HepG2 (cell line): ENCODE data around the gene GRIN3B. TPM values are rescaled to one million over a fixed set of nuclear protein-coding genes. Genes with fewer than 3 reads are reported as not detected.
A peak's percentile ranks its signal among the peaks of the same experiment; 100 is the strongest.
"Not testable (repeated sequence)": the region's sequence is repeated elsewhere in the genome, so short reads cannot be mapped to it uniquely, and the experiment has no call there.

Experiments used
- ATAC-seq: fragments of 200-7000 bp; cut with Tn5 transposase; 3 replicates; pipeline ENCODE4 v1.9.1; 2020; ENCODE audit warnings: mild to moderate bottlenecking, moderate library complexity
- BruUV-seq: library from RNA; stranded (reverse); fragments of 400-500 nt; replicated peaks from 2 replicates; lab custom pipeline; 2021; lab: Mats Ljungman, UMichigan
- CTCF ChIA-PET: fragments of 300-600 bp; formaldehyde crosslinking; extraction: SDS; loops from one replicate; lab custom pipeline; 2021; ENCODE audit warnings: low total read pairs, inconsistent platforms, low intra/inter-chr PET ratio; lab: Yijun Ruan, JAX
- POLR2A ChIA-PET: fragments of 350-600 bp; sonication (Branson Sonifier 250); formaldehyde crosslinking; loops from one replicate; lab custom pipeline; 2020; ENCODE audit warnings: antibody characterized with exemption, inconsistent platforms; lab: Yijun Ruan, JAX
- DNase-seq: peaks from one replicate; pipeline ENCODE4 v3.0.0-alpha.2; 2015; ENCODE audit warnings: low spot score
- FAIRE-seq: peaks from 3 replicates; lab custom pipeline; 2011; peaks lifted over from hg19 to GRCh38; lab: Jason Lieb, UNC
- H2AFZ ChIP-seq: one replicate; pipeline ENCODE4 v1.6.1; 2011; ENCODE audit warnings: low read length, inconsistent platforms
- H3K27ac ChIP-seq: fragments of 300-600 bp; 3 replicates; pipeline ENCODE4 v1.8.0; 2011; ENCODE audit warnings: mixed run types, mild to moderate bottlenecking, mixed read lengths, low read length, inconsistent platforms; ENCODE audit not compliant: insufficient read depth; ENCODE audit errors: extremely low read length
- H3K27me3 ChIP-seq, 2 experiments: fragments of 200-600 bp in 1 of 2; 2 replicates in 1 of 2; 3 replicates in 1 of 2; pipeline versions ENCODE4 v1.6.0 to v1.8.0; 2011; ENCODE audit warnings: low read length in 2 of 2, mild to moderate bottlenecking in 2 of 2, moderate library complexity in 2 of 2, inconsistent platforms in 1 of 2; ENCODE audit not compliant: insufficient read depth in 2 of 2, control insufficient read depth in 1 of 2
- H3K36me3 ChIP-seq, 2 experiments: fragments of 200-600 bp in 1 of 2; replicated peaks in 1 of 2; 2 replicates in 1 of 2; 3 replicates in 1 of 2; pipeline versions ENCODE4 v1.5.1 to v1.8.0; 2011; ENCODE audit warnings: low read length in 2 of 2, inconsistent platforms in 1 of 2; ENCODE audit not compliant: insufficient read depth in 2 of 2, control insufficient read depth in 1 of 2
- H3K4me1 ChIP-seq: 2 replicates; pipeline ENCODE4 v1.5.1; 2012; ENCODE audit warnings: low read length, inconsistent platforms; ENCODE audit not compliant: insufficient read depth
- H3K4me2 ChIP-seq: 2 replicates; pipeline ENCODE4 v1.6.0; 2011; ENCODE audit warnings: low read depth, low read length, inconsistent platforms
- H3K4me3 ChIP-seq, 3 experiments: fragments of 200-600 bp in 1 of 3; sonication (generic), shearing (Covaris generic) in 1 of 3; replicated peaks in 1 of 3; 2 replicates each; pipeline ENCODE4 v1.5.1; 2011 to 2016; ENCODE audit warnings: low read length in 3 of 3, inconsistent platforms in 2 of 3, low read depth in 2 of 3, mild to moderate bottlenecking in 2 of 3, control low read depth in 1 of 3, mixed read lengths in 1 of 3; ENCODE audit not compliant: insufficient read depth in 1 of 3
- H3K79me2 ChIP-seq: one replicate; pipeline ENCODE4 v1.6.1; 2011; ENCODE audit warnings: low read length, inconsistent platforms; ENCODE audit not compliant: insufficient read depth
- H3K9ac ChIP-seq: 2 replicates; pipeline ENCODE4 v1.6.0; 2011; ENCODE audit warnings: mild to moderate bottlenecking, low read depth, low read length, inconsistent platforms; ENCODE audit not compliant: insufficient read depth
- H3K9me3 ChIP-seq: 2 replicates; pipeline ENCODE4 v1.5.1; 2012; ENCODE audit warnings: mild to moderate bottlenecking, low read length
- H4K20me1 ChIP-seq: 2 replicates; pipeline ENCODE4 v1.6.0; 2011; ENCODE audit warnings: inconsistent platforms, mild to moderate bottlenecking, low read length, moderate library complexity; ENCODE audit not compliant: insufficient read depth
- AGO2 ChIP-seq: fragments of 200-400 bp; formaldehyde crosslinking; optimal IDR thresholded peaks from 2 replicates; pipeline ENCODE3; 2017; ENCODE audit warnings: mild to moderate bottlenecking, low read depth, low read length, moderate library complexity
- ASH2L ChIP-seq: fragments of 300-600, 200-600 bp; sonication (generic); IDR thresholded peaks from 2 replicates; pipeline ENCODE4 v1.7.0; 2017; ENCODE audit warnings: low read depth, mild to moderate bottlenecking, moderate library complexity, mixed read lengths, low read length; ENCODE audit not compliant: insufficient read length
- BORCS8-MEF2B ChIP-seq: sonication (generic); formaldehyde crosslinking; IDR thresholded peaks from 2 replicates; pipeline ENCODE4 v1.8.0; 2022; ENCODE audit warnings: mild to moderate bottlenecking, missing genetic modification reagents
- CEBPB ChIP-seq: IDR thresholded peaks from 2 replicates; pipeline ENCODE4 v1.6.1; 2011; ENCODE audit warnings: low read depth, low read length, improper control_type of control experiment, borderline replicate concordance
- CEBPG ChIP-seq: IDR thresholded peaks from 2 replicates; pipeline ENCODE4 v1.6.1; 2016
- TEAD3 ChIP-seq: optimal IDR thresholded peaks from 2 replicates; pipeline ENCODE3; 2016; ENCODE audit warnings: borderline replicate concordance
- ZBTB38 ChIP-seq: sonication (generic); formaldehyde crosslinking; IDR thresholded peaks from 2 replicates; pipeline ENCODE4 v1.5.1; 2020; ENCODE audit warnings: mild to moderate bottlenecking, missing genetic modification reagents
- ZBTB4 ChIP-seq: sonication (generic); formaldehyde crosslinking; IDR thresholded peaks from 2 replicates; pipeline ENCODE4 v1.4.0; 2020; ENCODE audit warnings: missing genetic modification reagents, mild to moderate bottlenecking, borderline replicate concordance
- ZFP90 ChIP-seq: sonication (generic); formaldehyde crosslinking; IDR thresholded peaks from 2 replicates; pipeline ENCODE4 v1.8.0; 2022; ENCODE audit warnings: missing genetic modification reagents, mild to moderate bottlenecking, inconsistent platforms, borderline replicate concordance
- ZNF225 ChIP-seq: sonication (generic); formaldehyde crosslinking; IDR thresholded peaks from 2 replicates; pipeline ENCODE4 v1.4.0; 2020; ENCODE audit warnings: mild to moderate bottlenecking, missing genetic modification reagents
- ZNF446 ChIP-seq: sonication (generic); formaldehyde crosslinking; IDR thresholded peaks from 2 replicates; pipeline ENCODE4 v1.5.0; 2020; ENCODE audit warnings: mild to moderate bottlenecking, missing genetic modification reagents
- ZNF878 ChIP-seq: sonication (generic); formaldehyde crosslinking; IDR thresholded peaks from 2 replicates; pipeline ENCODE4 v1.8.1; 2023; ENCODE audit warnings: mild to moderate bottlenecking, missing genetic modification reagents, moderate library complexity
- WGBS: methylation state at CpG from one replicate; pipeline ENCODE4 v1.1.6; 2017; ENCODE audit warnings: low lambda C conversion rate; 5-methylcytosine and 5-hydroxymethylcytosine counted together
- in situ Hi-C: cut with HindIII; loops from 2 replicates; pipeline ENCODE4 v1.10.0; 2017; ENCODE audit warnings: low pct_unique_long_range_greater_than_20kb; ENCODE audit not compliant: extremely low pct_ligation_motif_present
- intact Hi-C: fragments of 100-400 bp; cut with micrococcal nuclease; formaldehyde crosslinking; loops from one replicate; pipeline ENCODE4 v1.10.0; 2022; ENCODE audit not compliant: unreplicated experiment
- polyA plus RNA-seq, 8 experiments: library from polyadenylated mRNA; depleted of rRNA in 3 of 8; stranded (reverse) in 7 of 8; unstranded in 1 of 8; fragments of >200 nt; fragmentation: Illumina TruSeq in 4 of 8; extraction: Trizol in 4 of 8; gene quantifications; 2 replicates each; pipeline versions ENCODE4 v1.2.1 to v1.2.3, GENCODE V29; 2011 to 2016; ENCODE audit warnings: low read depth in 4 of 8, missing spikeins in 1 of 8, mixed read lengths in 1 of 8; ENCODE audit not compliant: insufficient read depth in 1 of 8
- total RNA-seq, 5 experiments: library from RNA; depleted of rRNA; stranded (reverse); fragments of >200 nt; fragmentation: Illumina TruSeq; extraction: Trizol; gene quantifications; 2 replicates each; pipeline ENCODE4 v1.2.3, GENCODE V29; 2016; ENCODE audit warnings: low read depth in 1 of 5
- TF ChIP-seq, protein P1 (sequence below): sonication (generic); formaldehyde crosslinking; IDR thresholded peaks from 2 replicates; pipeline ENCODE4 v1.9.0; 2021; ENCODE audit warnings: missing genetic modification reagents, borderline replicate concordance

The GRIN3B gene
- total and polyA plus RNA-seq, 2 of the 13 experiments (the other 11 are each of a cell fraction or from before 2014, with no cell fraction given) = 0.07 to 0.20 TPM

DNA sequence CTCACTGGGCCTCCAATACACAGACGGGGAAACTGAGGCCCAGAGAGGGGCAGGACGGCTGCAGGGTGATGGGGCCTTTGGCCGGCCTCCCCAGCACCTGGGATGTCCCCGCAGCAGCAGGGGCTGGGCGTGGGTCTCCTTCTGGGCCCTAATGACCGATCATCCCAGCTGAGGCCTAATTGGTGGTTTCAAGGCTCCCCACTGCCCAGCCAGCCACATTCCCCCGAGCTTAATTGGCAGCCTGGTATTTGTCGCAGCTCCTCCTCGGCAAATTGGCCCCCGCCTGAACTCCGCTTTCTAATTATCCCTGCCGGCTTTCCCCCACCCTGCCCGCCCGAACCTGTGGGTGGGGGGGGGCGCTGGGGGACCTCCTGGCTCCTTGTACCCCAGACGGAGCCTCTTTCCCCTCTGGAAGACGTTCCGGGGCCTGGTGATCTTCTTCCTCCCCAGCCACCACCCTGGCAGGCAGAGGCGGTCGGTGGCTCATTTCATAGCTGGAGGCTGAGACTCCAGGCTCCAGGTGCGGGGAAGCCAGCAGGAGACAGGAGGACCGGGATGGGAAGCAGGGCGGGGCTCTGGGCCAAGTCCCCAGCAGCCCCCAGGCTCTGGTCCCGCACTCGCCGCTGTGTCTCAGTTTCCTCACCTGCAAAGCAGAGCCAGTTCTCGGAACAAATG is 43.3 kb upstream of the GRIN3B start (continued):
- TF ChIP-seq, protein P1, sequence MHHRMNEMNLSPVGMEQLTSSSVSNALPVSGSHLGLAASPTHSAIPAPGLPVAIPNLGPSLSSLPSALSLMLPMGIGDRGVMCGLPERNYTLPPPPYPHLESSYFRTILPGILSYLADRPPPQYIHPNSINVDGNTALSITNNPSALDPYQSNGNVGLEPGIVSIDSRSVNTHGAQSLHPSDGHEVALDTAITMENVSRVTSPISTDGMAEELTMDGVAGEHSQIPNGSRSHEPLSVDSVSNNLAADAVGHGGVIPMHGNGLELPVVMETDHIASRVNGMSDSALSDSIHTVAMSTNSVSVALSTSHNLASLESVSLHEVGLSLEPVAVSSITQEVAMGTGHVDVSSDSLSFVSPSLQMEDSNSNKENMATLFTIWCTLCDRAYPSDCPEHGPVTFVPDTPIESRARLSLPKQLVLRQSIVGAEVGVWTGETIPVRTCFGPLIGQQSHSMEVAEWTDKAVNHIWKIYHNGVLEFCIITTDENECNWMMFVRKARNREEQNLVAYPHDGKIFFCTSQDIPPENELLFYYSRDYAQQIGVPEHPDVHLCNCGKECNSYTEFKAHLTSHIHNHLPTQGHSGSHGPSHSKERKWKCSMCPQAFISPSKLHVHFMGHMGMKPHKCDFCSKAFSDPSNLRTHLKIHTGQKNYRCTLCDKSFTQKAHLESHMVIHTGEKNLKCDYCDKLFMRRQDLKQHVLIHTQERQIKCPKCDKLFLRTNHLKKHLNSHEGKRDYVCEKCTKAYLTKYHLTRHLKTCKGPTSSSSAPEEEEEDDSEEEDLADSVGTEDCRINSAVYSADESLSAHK (CRISPR knock-in tag) = peak; percentile 99
- TF ChIP-seq ZNF225 (CRISPR knock-in tag) = no peak
- TF ChIP-seq ZNF878 = no peak
- no peak for TF ChIP-seq BORCS8-MEF2B (CRISPR knock-in tag)
- no peak for TF ChIP-seq ASH2L
- TF ChIP-seq ZBTB38 (CRISPR knock-in tag) = 0 out of 2 replicates have a peak, but pooled peaks have one; percentile 46
- TF ChIP-seq AGO2 = peak; percentile 70
- no peak for TF ChIP-seq TEAD3 (CRISPR knock-in tag)
- no peak for TF ChIP-seq ZNF446

GRCh38 chr19:957578-957977 is 42.6 kb upstream of the GRIN3B start:
- in situ Hi-C loops, intact Hi-C loops, H3K27me3 ChIP-seq, DNase-seq, FAIRE-seq, ATAC-seq, BruUV-seq, H4K20me1 ChIP-seq, H3K4me2 ChIP-seq, H3K9ac ChIP-seq, H2AFZ ChIP-seq, H3K4me3 ChIP-seq, H3K9me3 ChIP-seq, CTCF ChIA-PET: not testable (repeated sequence)
- 89% methylated on average over 9 of the region's 9 CpGs for WGBS
- Histone ChIP-seq H3K36me3 (peaks cover 10 to 26% of the 10 kb centered on the region in 2 experiments; a peak in 4 of 5 replicates), H3K4me1 (peaks cover 92% of the 10 kb centered on the region), H3K79me2 (peaks cover 71% of the 10 kb centered on the region), H3K27ac (peak overlapping the region; percentile 47)
- POLR2A ChIA-PET = interaction anchor here (1.6 kb wide), 1 partner anchor 25 kb away, joined by 5 read pairs; no protein-coding TSS in a partner anchor
- TF ChIP-seq ZBTB4 (peak; percentile 16; the same call in 1 of the 2 replicates), CEBPB (0 out of 2 replicates have a peak, but pooled peaks have one; percentile 4), ZFP90 (CRISPR knock-in tag) (peak; percentile 98), CEBPG (CRISPR knock-in tag) (peak; percentile 53)
- TF ChIP-seq, protein P1 (CRISPR knock-in tag) = 0 out of 2 replicates have a peak, but pooled peaks have one; percentile 40
